ENCODE results near the gene MPV17L2. TPM values are rescaled to one million over a fixed set of nuclear protein-coding genes. Genes with fewer than 3 reads are reported as not detected.
"Not testable (repeated sequence)": the region's sequence is repeated elsewhere in the genome, so short reads cannot be mapped to it uniquely, and the experiment has no call there.

Gene MPV17L2
- total RNA-seq, 6 experiments from 2014 or later, result 6.5 to 26.4 (median 7.5) TPM

DNA sequence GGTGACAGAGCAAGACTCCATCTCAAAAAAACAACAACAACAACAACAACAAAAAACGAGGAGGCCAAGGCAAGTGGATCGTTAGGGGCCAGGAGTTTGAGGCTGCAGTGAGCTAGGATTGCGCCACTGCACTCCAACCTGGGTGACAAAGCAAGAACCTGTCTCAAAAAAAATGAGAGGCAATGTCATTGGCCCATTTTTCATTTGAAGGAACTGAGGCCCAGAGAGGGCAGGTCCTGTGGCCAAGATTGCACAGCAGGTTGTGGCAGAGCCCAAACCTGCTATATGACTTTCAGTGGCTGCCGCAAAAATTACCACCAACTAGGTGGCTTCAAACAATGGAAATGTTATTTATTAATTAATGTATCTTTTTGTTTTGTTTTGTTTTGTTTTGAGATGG is 34.6 kb upstream of the MPV17L2 start:
- DNase-seq (no peak), ATAC-seq (no peak)
- WGBS (ENCODE audit: insufficient coverage, low coverage, low lambda C conversion rate, missing lambda C conversion rate), result 58% methylated on average over 4 of the region's 4 CpGs
- H3K4me1 ChIP-seq, result peaks cover 0 to 37% (median 15%) of the 10 kb centered on the region in 4 donors
- intact Hi-C loops (cut with DNase I), result no loop called here
- TF ChIP-seq, protein P1, sequence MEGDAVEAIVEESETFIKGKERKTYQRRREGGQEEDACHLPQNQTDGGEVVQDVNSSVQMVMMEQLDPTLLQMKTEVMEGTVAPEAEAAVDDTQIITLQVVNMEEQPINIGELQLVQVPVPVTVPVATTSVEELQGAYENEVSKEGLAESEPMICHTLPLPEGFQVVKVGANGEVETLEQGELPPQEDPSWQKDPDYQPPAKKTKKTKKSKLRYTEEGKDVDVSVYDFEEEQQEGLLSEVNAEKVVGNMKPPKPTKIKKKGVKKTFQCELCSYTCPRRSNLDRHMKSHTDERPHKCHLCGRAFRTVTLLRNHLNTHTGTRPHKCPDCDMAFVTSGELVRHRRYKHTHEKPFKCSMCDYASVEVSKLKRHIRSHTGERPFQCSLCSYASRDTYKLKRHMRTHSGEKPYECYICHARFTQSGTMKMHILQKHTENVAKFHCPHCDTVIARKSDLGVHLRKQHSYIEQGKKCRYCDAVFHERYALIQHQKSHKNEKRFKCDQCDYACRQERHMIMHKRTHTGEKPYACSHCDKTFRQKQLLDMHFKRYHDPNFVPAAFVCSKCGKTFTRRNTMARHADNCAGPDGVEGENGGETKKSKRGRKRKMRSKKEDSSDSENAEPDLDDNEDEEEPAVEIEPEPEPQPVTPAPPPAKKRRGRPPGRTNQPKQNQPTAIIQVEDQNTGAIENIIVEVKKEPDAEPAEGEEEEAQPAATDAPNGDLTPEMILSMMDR (IDR thresholded peaks at IDR 0.05), result no peak
- no peak for TF ChIP-seq POLR2A (IDR thresholded peaks at IDR 0.05)
- no peaks in the 10 kb centered on the region for H3K9me3 ChIP-seq
- H3K27me3 ChIP-seq, result no peaks in the 10 kb centered on the region
- no peak overlapping the region for H3K4me3 ChIP-seq
- peaks cover 0 to 17% (median 5%) of the 10 kb centered on the region in 4 donors for H3K36me3 ChIP-seq
- no peak overlapping the region for H3K27ac ChIP-seq

DNA sequence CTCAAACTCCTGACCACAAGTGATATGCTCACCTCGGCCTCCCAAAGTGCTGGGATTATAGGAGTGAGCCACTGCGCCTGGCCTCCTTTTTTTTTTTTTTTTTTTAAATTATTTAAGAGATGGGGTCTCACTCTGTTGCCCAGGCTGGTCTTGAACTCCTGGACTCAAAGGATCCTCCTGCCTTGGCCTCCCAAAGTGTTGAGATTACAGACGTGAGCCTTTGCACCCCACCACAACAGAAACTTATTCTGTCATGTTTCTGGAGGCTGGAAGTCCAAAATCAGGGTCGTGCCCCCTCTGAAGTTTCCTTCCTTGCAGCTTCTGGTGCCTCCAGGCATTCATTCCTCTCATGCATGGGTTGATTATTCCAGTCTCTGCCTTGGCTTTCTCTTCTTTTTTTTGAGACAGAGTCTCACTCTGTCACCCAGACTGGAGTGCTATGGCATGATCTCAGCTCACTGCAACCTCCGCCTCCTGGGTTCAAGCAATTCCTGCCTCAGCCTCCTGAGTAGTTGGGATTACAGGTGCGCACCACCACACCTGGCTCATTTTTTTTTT is 33.9 kb upstream of the MPV17L2 start:
- H3K4me3 ChIP-seq; H3K9me3 ChIP-seq; H3K27me3 ChIP-seq; intact Hi-C loops (cut with DNase I); DNase-seq; ATAC-seq; H3K27ac ChIP-seq: not testable (repeated sequence)
- peaks cover 0 to 23% (median 5%) of the 10 kb centered on the region in 4 donors for H3K36me3 ChIP-seq
- peaks cover 0 to 33% (median 13%) of the 10 kb centered on the region in 4 donors for H3K4me1 ChIP-seq
- 87% methylated on average over 5 of the region's 6 CpGs for WGBS (ENCODE audit: insufficient coverage, low coverage, low lambda C conversion rate, missing lambda C conversion rate)

DNA sequence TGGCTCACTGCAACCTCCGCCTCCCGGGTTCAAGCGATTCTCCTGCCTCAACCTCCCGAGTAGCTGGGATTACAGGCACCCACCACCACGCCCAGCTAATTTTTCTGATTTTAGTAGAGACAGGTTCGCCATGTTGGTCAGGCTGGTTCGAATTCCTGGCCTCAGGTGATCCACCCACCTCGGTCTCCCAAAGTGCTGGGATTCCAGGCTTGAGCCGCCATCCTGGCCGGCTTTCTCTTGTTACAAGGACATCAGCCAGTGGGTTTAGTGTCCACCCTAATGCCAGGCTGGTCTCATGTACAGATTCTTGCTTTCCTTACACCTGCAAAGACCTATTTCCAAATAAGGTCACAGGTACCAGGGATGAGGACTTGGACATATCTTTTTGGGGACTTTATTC is 33.2 kb upstream of the MPV17L2 start:
- H3K36me3 ChIP-seq, result peaks cover 0 to 26% (median 5%) of the 10 kb centered on the region in 4 donors

DNA sequence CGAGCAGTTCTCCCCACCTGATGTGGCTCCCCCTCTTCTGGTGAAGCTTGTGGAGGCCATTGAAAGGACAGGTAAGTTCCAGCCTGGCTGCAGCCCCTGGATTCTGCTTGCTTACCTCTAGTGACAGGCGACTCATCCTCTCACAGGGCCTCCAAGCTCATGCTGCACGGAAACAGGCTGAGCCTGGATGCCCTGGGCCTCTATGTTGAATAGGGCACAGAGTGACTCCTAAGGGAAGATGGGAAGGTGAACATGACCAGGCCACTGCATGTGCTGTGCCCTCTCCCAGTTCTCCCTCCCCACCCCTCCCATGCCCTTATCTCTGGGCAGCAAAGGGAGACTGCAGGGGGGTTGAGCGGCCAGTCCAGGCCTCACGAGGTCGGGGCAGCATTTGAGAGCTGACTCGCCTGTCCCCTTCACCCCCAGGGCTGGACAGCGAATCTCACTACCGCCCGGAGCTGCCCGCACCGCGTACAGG is 32.5 kb upstream of the MPV17L2 start:
- Histone ChIP-seq H3K4me1 (peaks cover 0 to 28% (median 10%) of the 10 kb centered on the region in 4 donors), H3K27me3 (no peaks in the 10 kb centered on the region), H3K4me3 (peak overlapping the region in 2 of 3 donors; percentile 39 to 42), H3K36me3 (peaks cover 0 to 29% (median 6%) of the 10 kb centered on the region in 4 donors), H3K9me3 (no peaks in the 10 kb centered on the region), H3K27ac (peak overlapping the region in 1 of 3 donors; percentile 10)
- TF ChIP-seq POLR2A (IDR thresholded peaks at IDR 0.05), result no peak
- TF ChIP-seq, protein P1 (IDR thresholded peaks at IDR 0.05), result no peak
- DNase-seq (no peak), ATAC-seq (peak in 1 of 4 donors; percentile 2)
- intact Hi-C loops (cut with DNase I), result no loop called here
- WGBS (ENCODE audit: insufficient coverage, low coverage, low lambda C conversion rate, missing lambda C conversion rate), result 57% methylated on average over 10 of the region's 13 CpGs

More for the DNA sequence above, 33.2 kb upstream of the MPV17L2 start:
- TF ChIP-seq, protein P1 (IDR thresholded peaks at IDR 0.05), result no peak
- no peak for TF ChIP-seq POLR2A (IDR thresholded peaks at IDR 0.05)
- Histone ChIP-seq H3K4me1 (peaks cover 0 to 28% (median 10%) of the 10 kb centered on the region in 4 donors), H3K27me3 (no peaks in the 10 kb centered on the region), H3K4me3 (no peak overlapping the region), H3K27ac (no peak overlapping the region), H3K9me3 (no peaks in the 10 kb centered on the region)
- 98% methylated on average over 9 of the region's 10 CpGs for WGBS (ENCODE audit: insufficient coverage, low coverage, low lambda C conversion rate, missing lambda C conversion rate)
- no peak for ATAC-seq
- no peak for DNase-seq
- intact Hi-C loops (cut with DNase I), result no loop called here

DNA sequence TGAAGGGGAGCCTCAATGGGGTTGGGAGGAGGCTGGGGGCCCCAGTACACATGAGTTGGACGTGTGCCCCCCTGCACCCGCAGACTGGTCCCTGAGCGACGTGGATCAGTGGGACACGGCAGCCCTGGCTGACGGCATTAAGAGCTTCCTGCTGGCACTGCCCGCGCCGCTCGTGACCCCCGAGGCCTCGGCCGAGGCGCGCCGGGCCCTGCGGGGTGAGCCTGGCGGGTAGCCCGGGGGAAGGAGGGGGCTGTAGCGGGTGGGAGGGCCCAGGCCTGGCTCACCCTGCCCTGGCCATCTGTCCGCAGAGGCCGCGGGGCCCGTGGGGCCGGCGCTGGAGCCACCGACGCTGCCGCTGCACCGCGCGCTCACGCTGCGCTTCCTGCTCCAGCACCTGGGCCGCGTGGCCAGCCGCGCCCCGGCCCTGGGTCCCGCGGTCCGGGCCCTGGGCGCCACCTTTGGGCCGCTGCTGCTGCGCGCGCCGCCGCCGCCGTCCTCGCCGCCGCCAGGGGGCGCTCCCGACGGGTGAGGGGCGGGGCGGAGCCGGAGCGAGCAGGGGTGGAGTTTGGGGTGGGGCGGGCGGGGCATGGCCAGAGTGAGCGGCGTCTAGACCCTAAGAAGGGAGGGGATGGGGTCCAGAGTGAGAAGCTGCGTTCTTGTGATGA is 31.9 kb upstream of the MPV17L2 start:
- DNase-seq (peak; percentile 81), ATAC-seq (peak; percentile 75 to 92 (median 83))
- H3K27me3 ChIP-seq, result no peaks in the 10 kb centered on the region
- peak overlapping the region; percentile 21 to 42 (median 39) for H3K4me3 ChIP-seq
- H3K4me1 ChIP-seq, result peaks cover 0 to 23% (median 10%) of the 10 kb centered on the region in 4 donors
- TF ChIP-seq, protein P1 (IDR thresholded peaks at IDR 0.05), result peak; percentile 49 to 98 (median 70)
- no peak for TF ChIP-seq POLR2A (IDR thresholded peaks at IDR 0.05)
- H3K27ac ChIP-seq, result peak overlapping the region in 2 of 3 donors; percentile 10 to 60
- WGBS (ENCODE audit: insufficient coverage, low coverage, low lambda C conversion rate, missing lambda C conversion rate), result 4% methylated on average over 12 of the region's 66 CpGs
- H3K9me3 ChIP-seq, result no peaks in the 10 kb centered on the region
- peaks cover 0 to 31% (median 7%) of the 10 kb centered on the region in 4 donors for H3K36me3 ChIP-seq
- intact Hi-C loops (cut with DNase I), result no loop called here
